Fibroblast of villous mesenchyme (primary cell): ENCODE results near the gene ZNF14. TPM values are rescaled to one million over a fixed set of nuclear protein-coding genes. Genes with fewer than 3 reads are reported as not detected.
"Not testable (repeated sequence)": the region's sequence is repeated elsewhere in the genome, so short reads cannot be mapped to it uniquely, and the experiment has no call there.

Source experiments
- DNase-seq: peaks from one replicate; pipeline ENCODE4 v3.0.0-alpha.2; 2010; ENCODE audit warnings: low read depth
- H3K4me3 ChIP-seq: 2 replicates; pipeline ENCODE4 v1.5.1; 2011; ENCODE audit warnings: low read depth, mild to moderate bottlenecking, low read length
- total RNA-seq: library from RNA; depleted of rRNA; stranded (reverse); fragments of >200 nt; gene quantifications from 2 replicates; pipeline ENCODE4 v1.2.3, GENCODE V29; 2012
- TF ChIP-seq, protein P1 (sequence below): IDR thresholded peaks from 2 replicates; pipeline ENCODE4 v1.5.1; 2012; ENCODE audit warnings: low read depth, mild to moderate bottlenecking, low read length; ENCODE audit not compliant: insufficient read depth

The ZNF14 gene
- total RNA-seq: 4.2 and 7.8 TPM in 2 replicates

GRCh38 chr19:19732579-19733501 lies at the start of gene ZNF14:
Gene ZNF14, minus strand, starts transcription at chr19:19733112. Its CDS starts 154 bp downstream, at chr19:19732958.
- peak; percentile 94 for DNase-seq
- TF ChIP-seq, protein P1, sequence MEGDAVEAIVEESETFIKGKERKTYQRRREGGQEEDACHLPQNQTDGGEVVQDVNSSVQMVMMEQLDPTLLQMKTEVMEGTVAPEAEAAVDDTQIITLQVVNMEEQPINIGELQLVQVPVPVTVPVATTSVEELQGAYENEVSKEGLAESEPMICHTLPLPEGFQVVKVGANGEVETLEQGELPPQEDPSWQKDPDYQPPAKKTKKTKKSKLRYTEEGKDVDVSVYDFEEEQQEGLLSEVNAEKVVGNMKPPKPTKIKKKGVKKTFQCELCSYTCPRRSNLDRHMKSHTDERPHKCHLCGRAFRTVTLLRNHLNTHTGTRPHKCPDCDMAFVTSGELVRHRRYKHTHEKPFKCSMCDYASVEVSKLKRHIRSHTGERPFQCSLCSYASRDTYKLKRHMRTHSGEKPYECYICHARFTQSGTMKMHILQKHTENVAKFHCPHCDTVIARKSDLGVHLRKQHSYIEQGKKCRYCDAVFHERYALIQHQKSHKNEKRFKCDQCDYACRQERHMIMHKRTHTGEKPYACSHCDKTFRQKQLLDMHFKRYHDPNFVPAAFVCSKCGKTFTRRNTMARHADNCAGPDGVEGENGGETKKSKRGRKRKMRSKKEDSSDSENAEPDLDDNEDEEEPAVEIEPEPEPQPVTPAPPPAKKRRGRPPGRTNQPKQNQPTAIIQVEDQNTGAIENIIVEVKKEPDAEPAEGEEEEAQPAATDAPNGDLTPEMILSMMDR: peak; percentile 22
- H3K4me3 ChIP-seq: peak within 1 kb of the TSS; percentile 99

GRCh38 chr19:19781791-19782190 lies 48.9 kb upstream of the ZNF14 start:
- not testable (repeated sequence) for DNase-seq, H3K4me3 ChIP-seq

- TF ChIP-seq, protein P1: no peak
- H3K4me3 ChIP-seq: no peak overlapping the region
- DNase-seq: no peak
Measured at GRCh38 chr19:19778666-19779065, 45.8 kb upstream of the ZNF14 start.

- no peak for DNase-seq
- no peak overlapping the region for H3K4me3 ChIP-seq
- TF ChIP-seq, protein P1: no peak
Measured at GRCh38 chr19:19777692-19778091, 44.8 kb upstream of the ZNF14 start.

- TF ChIP-seq, protein P1: no peak
- DNase-seq: peak; percentile 98
- H3K4me3 ChIP-seq: peak overlapping the region; percentile 74
Measured at GRCh38 chr19:19776206-19777008, 43.5 kb upstream of the ZNF14 start.

DNA sequence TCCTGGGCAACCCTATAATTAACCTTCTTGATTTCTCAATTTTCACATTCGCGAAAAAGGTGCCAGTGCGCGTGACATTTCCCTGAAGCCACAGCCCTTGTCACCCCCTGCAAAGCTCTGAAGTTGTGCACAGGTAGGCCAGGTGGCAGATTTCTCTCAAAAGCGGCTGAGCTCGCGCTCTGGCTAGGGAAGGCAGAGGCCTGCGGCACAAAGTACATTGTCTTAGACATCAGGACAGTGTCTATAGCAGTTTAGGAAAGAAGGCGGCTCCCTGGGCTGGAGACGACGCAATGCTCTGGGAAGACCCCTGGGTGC lies 42.9 kb upstream of the ZNF14 start:
- H3K4me3 ChIP-seq: peak overlapping the region; percentile 74
- DNase-seq: no peak
- TF ChIP-seq, protein P1: no peak
